Measurements from ENCODE around the gene EPB41L5.

DNA sequence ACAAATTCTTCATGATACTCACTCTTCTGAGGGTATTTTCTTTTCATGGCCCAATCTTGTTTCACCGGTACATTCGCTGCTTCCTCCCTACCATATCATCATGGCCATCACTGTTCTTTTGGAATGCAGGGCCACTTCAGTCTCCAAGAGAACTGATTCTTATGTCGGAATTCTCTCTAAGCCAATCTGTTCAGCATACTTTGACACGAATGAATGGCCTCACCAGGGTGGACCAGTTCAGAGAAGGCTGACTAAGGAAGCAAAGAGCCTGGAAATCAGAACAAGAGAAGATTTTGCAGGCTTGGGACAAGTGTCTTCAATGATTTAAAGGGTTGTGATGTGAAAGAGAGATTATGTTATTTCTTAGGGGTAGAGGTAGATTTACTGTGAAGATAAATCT is 5.0 kb upstream of the EPB41L5 start:
- TF ChIP-seq, protein P1, sequence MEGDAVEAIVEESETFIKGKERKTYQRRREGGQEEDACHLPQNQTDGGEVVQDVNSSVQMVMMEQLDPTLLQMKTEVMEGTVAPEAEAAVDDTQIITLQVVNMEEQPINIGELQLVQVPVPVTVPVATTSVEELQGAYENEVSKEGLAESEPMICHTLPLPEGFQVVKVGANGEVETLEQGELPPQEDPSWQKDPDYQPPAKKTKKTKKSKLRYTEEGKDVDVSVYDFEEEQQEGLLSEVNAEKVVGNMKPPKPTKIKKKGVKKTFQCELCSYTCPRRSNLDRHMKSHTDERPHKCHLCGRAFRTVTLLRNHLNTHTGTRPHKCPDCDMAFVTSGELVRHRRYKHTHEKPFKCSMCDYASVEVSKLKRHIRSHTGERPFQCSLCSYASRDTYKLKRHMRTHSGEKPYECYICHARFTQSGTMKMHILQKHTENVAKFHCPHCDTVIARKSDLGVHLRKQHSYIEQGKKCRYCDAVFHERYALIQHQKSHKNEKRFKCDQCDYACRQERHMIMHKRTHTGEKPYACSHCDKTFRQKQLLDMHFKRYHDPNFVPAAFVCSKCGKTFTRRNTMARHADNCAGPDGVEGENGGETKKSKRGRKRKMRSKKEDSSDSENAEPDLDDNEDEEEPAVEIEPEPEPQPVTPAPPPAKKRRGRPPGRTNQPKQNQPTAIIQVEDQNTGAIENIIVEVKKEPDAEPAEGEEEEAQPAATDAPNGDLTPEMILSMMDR (IDR thresholded peaks at IDR 0.05): no peak
- no peak for TF ChIP-seq POLR2A (IDR thresholded peaks at IDR 0.05)

Data from testis (tissue), 2 donors.